SK-N-SH treated with all-trans-retinoic acid at 6 μM for 48 hours (cell line): ENCODE results near the gene RBP7.

Experiments
- ATAC-seq: fragments of 200-7000 bp; cut with Tn5 transposase; 3 replicates; pipeline ENCODE4 v1.9.1; 2020; ENCODE audit warnings: mild to moderate bottlenecking, moderate library complexity
- ESRRG ChIP-seq: fragments of 250-450 bp; sonication (Bioruptor Pico); IDR thresholded peaks from 2 replicates; pipeline ENCODE4 v1.6.1; 2021; ENCODE audit warnings: mild to moderate bottlenecking
- GLIS3 ChIP-seq: fragments of 250-450 bp; sonication (Bioruptor Pico); IDR thresholded peaks from 2 replicates; pipeline ENCODE4 v1.5.0; 2020; ENCODE audit warnings: mild to moderate bottlenecking, moderate library complexity
- OSR1 ChIP-seq: fragments of 250-450 bp; sonication (Bioruptor Pico); IDR thresholded peaks from 2 replicates; pipeline ENCODE4 v1.8.0; 2022; ENCODE audit warnings: moderate library complexity, mild to moderate bottlenecking, inconsistent platforms
- RARB ChIP-seq: fragments of 250-450 bp; sonication (Bioruptor Pico); IDR thresholded peaks from 2 replicates; pipeline ENCODE4 v1.8.0; 2021; ENCODE audit warnings: mild to moderate bottlenecking, moderate library complexity
- SNAI2 ChIP-seq: fragments of 250-450 bp; sonication (Bioruptor Pico); IDR thresholded peaks from 2 replicates; pipeline ENCODE4 v1.5.0; 2020; ENCODE audit warnings: mild to moderate bottlenecking, moderate library complexity
- TCF4 ChIP-seq: fragments of 250-450 bp; sonication (Bioruptor Pico); IDR thresholded peaks from 2 replicates; pipeline ENCODE4 v1.8.0; 2021; ENCODE audit warnings: mild to moderate bottlenecking, moderate library complexity, borderline replicate concordance
- TOX ChIP-seq: fragments of 250-450 bp; sonication (Bioruptor Pico); IDR thresholded peaks from 2 replicates; pipeline ENCODE4 v1.8.0; 2021; ENCODE audit warnings: mild to moderate bottlenecking, moderate library complexity, borderline replicate concordance
- TSHZ2 ChIP-seq: fragments of 250-450 bp; sonication (Bioruptor Pico); IDR thresholded peaks from 2 replicates; pipeline ENCODE4 v1.5.0; 2020; ENCODE audit warnings: mild to moderate bottlenecking, moderate library complexity
- ZC3H10 ChIP-seq: fragments of 250-450 bp; sonication (Bioruptor Pico); IDR thresholded peaks from 2 replicates; pipeline ENCODE4 v1.5.1; 2021; ENCODE audit warnings: mild to moderate bottlenecking, moderate library complexity
- ZFP30 ChIP-seq: fragments of 450-650 bp; formaldehyde crosslinking; IDR thresholded peaks from 2 replicates; pipeline ENCODE4 v1.5.0; 2022; ENCODE audit warnings: mild to moderate bottlenecking, moderate library complexity
- ZNF565 ChIP-seq: fragments of 450-650 bp; formaldehyde crosslinking; conservative IDR thresholded peaks from 2 replicates; pipeline ENCODE4 v1.5.0; 2020; ENCODE audit warnings: low read depth, mild to moderate bottlenecking, moderate library complexity
- ZNF8 ChIP-seq: fragments of 450-650 bp; formaldehyde crosslinking; IDR thresholded peaks from 2 replicates; pipeline ENCODE4 v1.5.0; 2020; ENCODE audit warnings: mild to moderate bottlenecking, moderate library complexity
- TF ChIP-seq, protein P1 (sequence below): fragments of 250-450 bp; sonication (Bioruptor Pico); IDR thresholded peaks from 2 replicates; pipeline ENCODE4 v1.8.0; 2020; ENCODE audit warnings: mild to moderate bottlenecking, moderate library complexity, borderline replicate concordance
- TF ChIP-seq, protein P2 (sequence below): fragments of 250-450 bp; sonication (Bioruptor Pico); IDR thresholded peaks from 2 replicates; pipeline ENCODE4 v1.5.1; 2020; ENCODE audit warnings: low read depth, mild to moderate bottlenecking, moderate library complexity

The RBP7 gene

DNA sequence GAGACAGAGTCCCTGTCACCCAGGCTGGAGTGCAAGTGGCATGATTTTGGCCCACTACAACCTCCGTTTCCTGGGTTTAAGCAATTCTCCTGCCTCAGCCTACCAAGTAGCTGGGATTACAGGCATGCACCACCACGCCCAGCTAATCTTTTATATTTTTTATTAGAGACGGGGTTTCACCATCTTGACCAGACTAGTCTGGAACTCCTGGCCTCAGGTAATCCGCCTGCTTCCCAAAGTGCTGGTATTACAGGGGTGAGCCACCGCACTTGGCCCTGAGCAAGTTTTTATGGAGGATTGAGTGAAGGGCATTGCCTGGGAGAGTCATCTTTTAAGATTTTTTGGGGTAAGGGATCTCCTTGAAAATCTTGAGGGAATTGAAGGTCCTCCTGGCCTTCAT lies 64.2 kb downstream of the RBP7 start:
- no peak for TF ChIP-seq SNAI2
- no peak for TF ChIP-seq ZC3H10
- TF ChIP-seq ZNF565 = no peak
- ATAC-seq = no peak

DNA sequence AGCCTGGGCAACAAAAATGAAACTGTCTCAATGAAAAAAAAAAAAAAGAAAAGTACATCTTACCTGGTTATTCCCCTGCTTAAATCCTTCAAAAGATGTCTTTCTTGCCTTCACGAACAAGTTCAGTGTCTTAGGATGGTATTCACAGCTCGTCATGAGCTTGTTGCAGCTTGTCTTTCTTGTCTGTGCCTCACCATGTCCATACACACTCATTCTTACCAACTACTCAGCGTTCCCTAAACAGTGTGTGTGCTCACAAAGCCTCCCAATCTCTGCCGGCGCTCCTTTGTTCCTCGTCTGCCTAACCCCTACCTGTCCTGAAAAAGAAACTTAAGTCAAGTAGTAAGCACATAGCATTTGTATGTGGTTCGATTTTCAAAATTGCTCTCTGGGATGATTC lies 66.8 kb downstream of the RBP7 start:
- TF ChIP-seq ZNF8 (CRISPR knock-in tag) = no peak
- TF ChIP-seq TOX (CRISPR knock-in tag) = no peak
- TF ChIP-seq ZC3H10 = no peak
- no peak for TF ChIP-seq OSR1 (CRISPR knock-in tag)
- ATAC-seq = no peak

DNA sequence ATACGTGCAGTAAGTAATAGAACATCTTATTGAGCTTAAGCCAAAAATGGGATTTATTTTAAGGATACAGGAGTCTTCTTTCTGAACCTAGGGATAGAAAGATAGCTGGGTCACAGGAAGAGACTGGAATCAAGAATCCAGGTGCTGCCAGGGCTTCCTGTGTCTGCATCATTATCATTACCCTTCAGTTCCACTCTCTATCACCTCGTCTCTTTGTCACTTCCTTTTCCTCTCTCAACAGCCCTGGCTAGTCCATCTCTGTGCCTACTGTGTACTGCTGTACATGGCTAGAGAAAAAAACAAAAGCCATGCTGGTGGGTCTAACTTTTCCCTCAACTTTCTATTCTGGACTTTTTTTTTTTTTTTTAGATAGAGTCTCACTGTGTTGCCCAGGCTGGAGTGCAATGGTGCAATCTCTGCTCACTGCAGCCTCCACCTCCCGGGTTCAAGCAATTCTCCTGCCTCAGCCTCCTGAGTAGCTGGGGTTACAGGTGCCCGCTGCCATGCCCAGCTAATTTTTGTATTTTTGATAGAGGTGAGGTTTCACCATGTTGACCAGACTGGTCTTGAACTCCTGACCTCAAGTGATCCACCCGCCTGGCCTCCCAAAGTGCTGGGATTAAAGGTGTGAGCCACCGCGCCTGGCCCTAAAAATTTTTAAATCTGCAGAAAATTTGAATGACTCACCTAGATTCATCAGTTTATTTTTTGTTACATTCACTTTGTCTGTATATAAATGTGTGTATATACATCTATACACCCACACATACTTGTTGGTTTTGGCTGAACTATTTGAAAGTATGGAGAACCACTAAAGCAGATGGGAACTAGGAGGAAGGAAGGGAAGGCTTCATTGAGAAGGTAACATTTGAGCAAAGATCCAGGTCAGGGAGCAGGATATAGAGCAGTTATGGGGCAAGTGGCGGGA lies 67.7 kb downstream of the RBP7 start:
- no peak for ATAC-seq
- TF ChIP-seq, protein P1, sequence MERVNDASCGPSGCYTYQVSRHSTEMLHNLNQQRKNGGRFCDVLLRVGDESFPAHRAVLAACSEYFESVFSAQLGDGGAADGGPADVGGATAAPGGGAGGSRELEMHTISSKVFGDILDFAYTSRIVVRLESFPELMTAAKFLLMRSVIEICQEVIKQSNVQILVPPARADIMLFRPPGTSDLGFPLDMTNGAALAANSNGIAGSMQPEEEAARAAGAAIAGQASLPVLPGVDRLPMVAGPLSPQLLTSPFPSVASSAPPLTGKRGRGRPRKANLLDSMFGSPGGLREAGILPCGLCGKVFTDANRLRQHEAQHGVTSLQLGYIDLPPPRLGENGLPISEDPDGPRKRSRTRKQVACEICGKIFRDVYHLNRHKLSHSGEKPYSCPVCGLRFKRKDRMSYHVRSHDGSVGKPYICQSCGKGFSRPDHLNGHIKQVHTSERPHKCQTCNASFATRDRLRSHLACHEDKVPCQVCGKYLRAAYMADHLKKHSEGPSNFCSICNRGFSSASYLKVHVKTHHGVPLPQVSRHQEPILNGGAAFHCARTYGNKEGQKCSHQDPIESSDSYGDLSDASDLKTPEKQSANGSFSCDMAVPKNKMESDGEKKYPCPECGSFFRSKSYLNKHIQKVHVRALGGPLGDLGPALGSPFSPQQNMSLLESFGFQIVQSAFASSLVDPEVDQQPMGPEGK (CRISPR knock-in tag) = no peak
- TF ChIP-seq TCF4 (CRISPR knock-in tag) = no peak
- TF ChIP-seq OSR1 (CRISPR knock-in tag) = no peak
- TF ChIP-seq SNAI2 = no peak
- no peak for TF ChIP-seq TSHZ2 (CRISPR knock-in tag)
- no peak for TF ChIP-seq RARB (CRISPR knock-in tag)
- TF ChIP-seq, protein P2, sequence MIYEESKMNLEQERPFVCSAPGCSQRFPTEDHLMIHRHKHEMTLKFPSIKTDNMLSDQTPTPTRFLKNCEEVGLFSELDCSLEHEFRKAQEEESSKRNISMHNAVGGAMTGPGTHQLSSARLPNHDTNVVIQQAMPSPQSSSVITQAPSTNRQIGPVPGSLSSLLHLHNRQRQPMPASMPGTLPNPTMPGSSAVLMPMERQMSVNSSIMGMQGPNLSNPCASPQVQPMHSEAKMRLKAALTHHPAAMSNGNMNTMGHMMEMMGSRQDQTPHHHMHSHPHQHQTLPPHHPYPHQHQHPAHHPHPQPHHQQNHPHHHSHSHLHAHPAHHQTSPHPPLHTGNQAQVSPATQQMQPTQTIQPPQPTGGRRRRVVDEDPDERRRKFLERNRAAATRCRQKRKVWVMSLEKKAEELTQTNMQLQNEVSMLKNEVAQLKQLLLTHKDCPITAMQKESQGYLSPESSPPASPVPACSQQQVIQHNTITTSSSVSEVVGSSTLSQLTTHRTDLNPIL = no peak
- TF ChIP-seq, all 23 proteins: peak for 0

- no peak; the same call in 2 of the 3 replicates for ATAC-seq
- TF ChIP-seq ZFP30 (CRISPR knock-in tag) (no peak), ESRRG (CRISPR knock-in tag) (no peak), SNAI2 (no peak), GLIS3 (no peak), OSR1 (CRISPR knock-in tag) (no peak)
Measured at GRCh38 chr1:10065344-10065685, 68.3 kb downstream of the RBP7 start.
